B cell (primary cell): ENCODE data around the gene PIGQ.

ENCODE experiments used
- EZH2 ChIP-seq: IDR thresholded peaks from 2 replicates; pipeline ENCODE4 v1.6.1; 2012; ENCODE audit warnings: borderline replicate concordance, low read depth, mild to moderate bottlenecking, moderate library complexity, low read length; ENCODE audit not compliant: insufficient read depth, poor library complexity, severe bottlenecking
- TF ChIP-seq, protein P1 (sequence below): fragments of 200-600 bp; IDR thresholded peaks from one replicate; pipeline ENCODE4 v1.8.0; 2022; ENCODE audit warnings: antibody characterized with exemption, mild to moderate bottlenecking

- TF ChIP-seq, protein P1, sequence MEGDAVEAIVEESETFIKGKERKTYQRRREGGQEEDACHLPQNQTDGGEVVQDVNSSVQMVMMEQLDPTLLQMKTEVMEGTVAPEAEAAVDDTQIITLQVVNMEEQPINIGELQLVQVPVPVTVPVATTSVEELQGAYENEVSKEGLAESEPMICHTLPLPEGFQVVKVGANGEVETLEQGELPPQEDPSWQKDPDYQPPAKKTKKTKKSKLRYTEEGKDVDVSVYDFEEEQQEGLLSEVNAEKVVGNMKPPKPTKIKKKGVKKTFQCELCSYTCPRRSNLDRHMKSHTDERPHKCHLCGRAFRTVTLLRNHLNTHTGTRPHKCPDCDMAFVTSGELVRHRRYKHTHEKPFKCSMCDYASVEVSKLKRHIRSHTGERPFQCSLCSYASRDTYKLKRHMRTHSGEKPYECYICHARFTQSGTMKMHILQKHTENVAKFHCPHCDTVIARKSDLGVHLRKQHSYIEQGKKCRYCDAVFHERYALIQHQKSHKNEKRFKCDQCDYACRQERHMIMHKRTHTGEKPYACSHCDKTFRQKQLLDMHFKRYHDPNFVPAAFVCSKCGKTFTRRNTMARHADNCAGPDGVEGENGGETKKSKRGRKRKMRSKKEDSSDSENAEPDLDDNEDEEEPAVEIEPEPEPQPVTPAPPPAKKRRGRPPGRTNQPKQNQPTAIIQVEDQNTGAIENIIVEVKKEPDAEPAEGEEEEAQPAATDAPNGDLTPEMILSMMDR, result no peak
- no peak for TF ChIP-seq EZH2
Observed at GRCh38 chr16:624526-625070, 54.8 kb downstream of the PIGQ start.
